Stimulated activated naive CD8-positive, alpha-beta T cell treated with anti-CD3 and anti-CD28 coated beads, Interleukin-15, Interleukin-2, amounts not matched to agents 100 ng/mL and 50 ng/mL, for 24 hours (primary cell): Measurements from ENCODE around the gene SLC16A13.

ENCODE experiments used
- H3K27ac Mint-ChIP-seq: one replicate; pipeline ENCODE4 v1.8.0; 2021; ENCODE audit warnings: mild to moderate bottlenecking, mixed read lengths
- H3K27me3 Mint-ChIP-seq: one replicate; pipeline ENCODE4 v1.8.0; 2021; ENCODE audit warnings: mixed read lengths
- H3K36me3 Mint-ChIP-seq: one replicate; pipeline ENCODE4 v1.8.0; 2021; ENCODE audit warnings: low read depth, mixed read lengths
- H3K4me1 Mint-ChIP-seq: one replicate; pipeline ENCODE4 v1.8.0; 2021; ENCODE audit warnings: low read depth, mixed read lengths
- H3K4me3 Mint-ChIP-seq: one replicate; pipeline ENCODE4 v1.8.0; 2021; ENCODE audit warnings: mild to moderate bottlenecking, mixed read lengths
- H3K9me3 Mint-ChIP-seq: one replicate; pipeline ENCODE4 v1.8.0; 2021; ENCODE audit warnings: mixed read lengths

SLC16A13 gene

DNA sequence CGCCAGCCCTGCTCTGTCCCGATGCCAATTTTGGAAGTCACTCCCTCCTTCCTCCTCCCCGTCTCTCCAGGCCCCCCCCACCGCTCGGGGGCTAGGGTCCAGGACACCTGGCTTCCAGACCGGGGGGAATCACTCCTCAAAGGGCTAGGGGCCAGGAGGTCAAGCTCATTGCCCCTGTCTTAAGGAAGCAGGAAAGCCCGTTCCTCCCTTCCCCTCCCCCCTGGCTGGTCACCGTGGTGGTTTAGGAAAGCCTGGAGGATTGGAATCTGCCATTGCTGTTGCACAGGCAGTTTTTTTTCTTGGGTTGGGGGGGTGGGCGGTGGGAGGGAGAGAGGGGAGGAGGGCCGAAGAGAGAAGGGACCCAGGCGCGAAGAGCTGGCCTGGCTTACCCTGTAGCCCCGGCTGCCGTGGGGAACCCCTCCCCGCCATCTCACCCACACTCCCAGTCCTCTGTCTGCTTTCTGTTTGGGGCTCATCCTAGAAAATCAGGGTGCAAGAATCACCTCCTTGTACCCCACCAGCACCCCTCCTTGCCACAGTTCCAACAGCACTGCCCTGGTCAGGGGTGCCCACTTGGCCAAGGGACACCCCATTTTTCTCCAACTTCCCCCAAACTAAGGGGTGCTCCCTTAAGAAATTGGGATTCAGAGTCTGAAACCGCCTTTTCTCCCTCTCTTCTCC, 15.8 kb upstream of the SLC16A13 start:
- Mint-ChIP-seq H3K4me3 (no peak overlapping the region), H3K4me1 (peaks cover 67% of the 10 kb centered on the region), H3K36me3 (peaks cover 12% of the 10 kb centered on the region), H3K27me3 (peaks cover 3% of the 10 kb centered on the region), H3K9me3 (no peaks in the 10 kb centered on the region), H3K27ac (no peak overlapping the region)

DNA sequence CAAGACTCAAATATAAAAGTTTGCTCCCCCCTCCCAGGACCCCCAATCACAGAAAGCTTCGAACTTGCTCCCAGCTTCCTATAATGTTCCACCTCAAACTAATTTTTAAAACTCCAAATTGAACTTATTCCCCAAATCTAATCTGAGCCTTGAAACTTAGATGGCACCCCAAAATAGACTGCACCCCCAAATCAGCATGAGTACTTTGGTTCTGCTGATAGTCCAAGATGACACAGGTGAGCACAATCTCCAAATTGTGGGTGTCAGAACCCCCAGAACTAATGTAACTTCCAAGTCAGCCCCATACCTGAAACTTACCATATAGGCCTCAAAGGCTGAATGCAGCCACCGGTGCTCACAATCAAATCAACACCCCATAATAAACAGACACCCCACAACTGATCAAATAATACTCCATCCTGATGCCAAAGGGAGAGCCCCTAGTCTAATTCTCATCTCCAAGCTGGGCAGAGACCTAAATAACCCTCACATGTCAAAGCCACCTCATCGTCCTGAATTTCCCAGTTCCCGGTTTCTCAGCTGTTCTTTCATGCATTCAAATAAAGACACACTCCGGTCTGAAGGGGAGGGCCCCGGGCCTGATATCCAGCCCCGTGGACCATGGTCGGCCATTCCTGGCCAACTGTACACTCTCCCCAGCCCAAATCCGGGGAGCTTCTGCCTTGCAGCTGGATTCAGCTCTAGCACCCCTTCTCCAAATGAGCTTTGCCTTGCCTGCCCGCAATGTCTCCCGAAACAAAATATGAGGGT, 14.7 kb upstream of the SLC16A13 start:
- peaks cover 3% of the 10 kb centered on the region for H3K27me3 Mint-ChIP-seq
- H3K9me3 Mint-ChIP-seq = no peaks in the 10 kb centered on the region
- H3K36me3 Mint-ChIP-seq = peaks cover 12% of the 10 kb centered on the region
- H3K4me3 Mint-ChIP-seq = no peak overlapping the region
- no peak overlapping the region for H3K27ac Mint-ChIP-seq
- peaks cover 56% of the 10 kb centered on the region for H3K4me1 Mint-ChIP-seq

DNA sequence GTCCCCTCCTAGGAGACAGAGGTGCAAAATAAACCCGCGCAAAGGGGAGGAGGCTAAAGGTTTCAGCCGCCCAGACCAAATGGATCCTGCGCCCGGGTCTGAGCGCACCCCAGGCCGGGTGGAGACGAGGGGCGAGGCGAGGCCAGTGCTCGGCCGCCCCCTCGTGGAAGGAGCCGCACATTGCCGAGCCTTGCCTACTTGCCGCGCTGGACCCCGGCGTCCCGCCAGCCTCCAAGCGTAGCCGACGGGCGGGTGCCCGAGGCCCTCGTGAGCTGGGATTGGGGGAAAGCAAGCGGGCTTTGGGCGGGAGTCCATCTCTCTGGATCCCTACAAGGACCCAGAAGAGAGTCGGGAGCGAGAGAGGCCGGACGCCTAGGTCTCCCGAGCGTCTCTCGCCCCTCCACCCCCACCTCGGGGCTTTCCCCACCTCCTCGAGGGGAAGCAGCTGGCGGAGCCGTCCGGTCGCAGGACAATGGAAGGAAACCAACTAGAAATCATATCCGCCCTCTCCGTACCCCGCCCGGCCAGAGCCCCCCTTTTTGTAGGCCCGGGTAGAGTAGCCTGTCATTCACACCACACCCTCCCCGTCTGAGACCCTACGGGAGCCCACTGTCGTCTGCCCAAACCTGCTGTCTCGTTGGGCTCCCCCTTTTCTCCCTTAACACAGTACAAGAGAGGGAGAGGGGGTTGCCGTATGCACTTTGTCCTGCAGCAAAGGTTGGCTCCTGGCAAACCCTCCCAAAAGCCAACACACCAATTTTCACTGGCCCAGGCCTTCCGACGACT, 13.6 kb upstream of the SLC16A13 start:
- H3K27ac Mint-ChIP-seq = peak overlapping the region; percentile 49

DNA sequence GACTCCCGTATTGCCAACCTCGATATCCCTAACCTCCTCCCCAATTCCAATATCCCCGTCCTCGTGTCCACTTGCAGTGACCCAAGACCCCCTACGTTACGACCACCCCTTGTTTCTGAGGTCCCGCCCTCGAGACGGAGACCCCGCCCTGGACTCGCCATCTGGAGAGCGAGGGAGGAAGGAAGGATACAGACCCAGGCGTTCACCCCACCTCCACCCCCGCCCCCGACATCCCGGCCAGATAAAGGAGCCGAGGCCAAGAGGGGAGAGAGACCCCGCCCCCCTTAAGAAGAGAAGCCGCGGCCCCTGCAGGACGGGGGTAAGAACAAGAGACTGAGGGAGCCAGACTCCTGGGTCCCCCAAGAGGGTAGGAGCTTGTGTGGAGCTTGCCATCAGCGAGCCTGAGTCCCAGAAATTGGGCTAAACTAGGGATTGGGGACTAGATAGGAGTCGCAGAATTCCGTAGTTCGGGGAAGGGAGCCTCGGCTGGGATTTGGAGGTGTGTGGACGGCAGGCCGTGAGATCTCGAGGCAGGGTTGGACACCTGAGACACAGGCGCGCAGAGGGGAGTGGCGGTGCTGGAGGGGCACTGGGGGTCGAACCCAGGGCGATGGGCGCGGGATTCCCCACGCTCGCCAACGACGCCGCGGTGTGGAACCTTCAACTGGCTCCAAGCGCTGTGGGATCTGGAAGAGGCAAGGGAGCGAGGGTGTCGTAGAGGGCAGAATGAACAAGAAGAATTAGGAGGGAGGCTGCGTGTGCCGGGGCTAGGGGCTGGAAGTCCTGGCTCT, 12.8 kb upstream of the SLC16A13 start, which contains the start of gene BCL6B:
BCL6B (plus strand) TSS at position 270 of the 791 bp plus-strand sequence. CDS start 622 bp downstream, outside the sequence.
- H3K9me3 Mint-ChIP-seq = no peaks in the 10 kb centered on the region
- H3K27me3 Mint-ChIP-seq = peaks cover 3% of the 10 kb centered on the region
- peak within 1 kb of the TSS; percentile 49 for H3K27ac Mint-ChIP-seq
- H3K4me1 Mint-ChIP-seq = peaks cover 37% of the 10 kb centered on the region
- peak within 1 kb of the TSS; percentile 65 for H3K4me3 Mint-ChIP-seq
- H3K36me3 Mint-ChIP-seq = peaks cover under 1% of the 10 kb centered on the region

More for the DNA sequence above, 13.6 kb upstream of the SLC16A13 start:
- peaks cover 8% of the 10 kb centered on the region for H3K36me3 Mint-ChIP-seq
- peak overlapping the region; percentile 59 for H3K4me3 Mint-ChIP-seq
- peaks cover 45% of the 10 kb centered on the region for H3K4me1 Mint-ChIP-seq
- H3K27me3 Mint-ChIP-seq = peaks cover 3% of the 10 kb centered on the region
- no peaks in the 10 kb centered on the region for H3K9me3 Mint-ChIP-seq

DNA sequence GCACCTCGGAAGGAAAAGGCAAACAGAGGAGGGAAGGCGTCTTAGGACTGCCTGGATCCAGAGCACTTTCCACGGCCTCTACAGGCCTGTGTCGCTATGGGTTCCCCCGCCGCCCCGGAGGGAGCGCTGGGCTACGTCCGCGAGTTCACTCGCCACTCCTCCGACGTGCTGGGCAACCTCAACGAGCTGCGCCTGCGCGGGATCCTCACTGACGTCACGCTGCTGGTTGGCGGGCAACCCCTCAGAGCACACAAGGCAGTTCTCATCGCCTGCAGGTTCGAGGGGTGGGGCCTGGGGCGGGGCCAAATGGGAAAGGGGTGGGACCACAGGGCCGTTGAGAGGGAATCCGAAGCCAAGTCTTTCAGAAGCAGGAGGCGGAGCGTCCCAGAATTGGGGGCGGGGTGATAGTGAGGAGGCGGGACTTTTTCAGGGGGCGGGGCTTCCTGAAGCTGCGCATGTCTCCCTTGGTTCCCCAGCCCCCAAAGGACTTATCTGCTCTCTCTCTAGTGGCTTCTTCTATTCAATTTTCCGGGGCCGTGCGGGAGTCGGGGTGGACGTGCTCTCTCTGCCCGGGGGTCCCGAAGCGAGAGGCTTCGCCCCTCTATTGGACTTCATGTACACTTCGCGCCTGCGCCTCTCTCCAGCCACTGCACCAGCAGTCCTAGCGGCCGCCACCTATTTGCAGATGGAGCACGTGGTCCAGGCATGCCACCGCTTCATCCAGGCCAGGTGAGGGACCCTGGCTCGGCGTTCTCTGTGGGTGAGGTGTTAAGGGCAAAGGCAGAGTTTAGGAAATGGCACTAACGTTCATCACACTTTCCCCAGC, 12.0 kb upstream of the SLC16A13 start:
- peak overlapping the region; percentile 45 for H3K27ac Mint-ChIP-seq
- no peaks in the 10 kb centered on the region for H3K9me3 Mint-ChIP-seq
- peak overlapping the region; percentile 65 for H3K4me3 Mint-ChIP-seq
- peaks cover 3% of the 10 kb centered on the region for H3K27me3 Mint-ChIP-seq
- peaks cover 32% of the 10 kb centered on the region for H3K4me1 Mint-ChIP-seq
- no peaks in the 10 kb centered on the region for H3K36me3 Mint-ChIP-seq

DNA sequence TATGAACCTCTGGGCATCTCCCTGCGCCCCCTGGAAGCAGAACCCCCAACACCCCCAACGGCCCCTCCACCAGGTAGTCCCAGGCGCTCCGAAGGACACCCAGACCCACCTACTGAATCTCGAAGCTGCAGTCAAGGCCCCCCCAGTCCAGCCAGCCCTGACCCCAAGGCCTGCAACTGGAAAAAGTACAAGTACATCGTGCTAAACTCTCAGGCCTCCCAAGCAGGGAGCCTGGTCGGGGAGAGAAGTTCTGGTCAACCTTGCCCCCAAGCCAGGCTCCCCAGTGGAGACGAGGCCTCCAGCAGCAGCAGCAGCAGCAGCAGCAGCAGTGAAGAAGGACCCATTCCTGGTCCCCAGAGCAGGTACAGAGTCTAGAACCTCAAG, 11.4 kb upstream of the SLC16A13 start:
- Mint-ChIP-seq H3K4me1 (peaks cover 36% of the 10 kb centered on the region), H3K27ac (no peak overlapping the region), H3K4me3 (no peak overlapping the region)

DNA sequence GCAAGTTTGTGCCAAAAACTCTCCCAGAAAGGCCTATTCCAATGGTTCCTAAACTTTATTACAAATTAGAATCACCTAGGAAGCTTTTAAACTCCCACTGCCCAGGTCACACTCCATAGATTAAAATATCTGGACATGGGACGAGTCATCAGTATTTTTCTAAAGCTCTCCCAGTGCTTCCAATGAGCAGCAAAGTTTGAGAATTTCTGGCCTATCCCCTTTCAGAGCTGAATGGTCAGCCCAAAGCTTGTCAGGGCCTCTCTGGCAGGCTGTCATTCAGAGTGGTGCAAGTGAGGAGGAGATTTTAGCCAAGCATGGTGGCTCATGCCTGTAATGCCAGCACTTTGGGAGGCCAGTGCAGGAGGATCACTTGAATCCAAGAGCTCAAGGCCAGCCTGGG, 10.6 kb upstream of the SLC16A13 start:
- no peaks in the 10 kb centered on the region for H3K36me3 Mint-ChIP-seq
- H3K9me3 Mint-ChIP-seq = no peaks in the 10 kb centered on the region
- H3K27ac Mint-ChIP-seq = peak overlapping the region; percentile 29
- H3K4me3 Mint-ChIP-seq = no peak overlapping the region
- H3K4me1 Mint-ChIP-seq = peaks cover 45% of the 10 kb centered on the region
- H3K27me3 Mint-ChIP-seq = peaks cover 3% of the 10 kb centered on the region

More for the DNA sequence above, 11.4 kb upstream of the SLC16A13 start:
- H3K36me3 Mint-ChIP-seq = no peaks in the 10 kb centered on the region
- H3K9me3 Mint-ChIP-seq = no peaks in the 10 kb centered on the region
- H3K27me3 Mint-ChIP-seq = peaks cover 3% of the 10 kb centered on the region

DNA sequence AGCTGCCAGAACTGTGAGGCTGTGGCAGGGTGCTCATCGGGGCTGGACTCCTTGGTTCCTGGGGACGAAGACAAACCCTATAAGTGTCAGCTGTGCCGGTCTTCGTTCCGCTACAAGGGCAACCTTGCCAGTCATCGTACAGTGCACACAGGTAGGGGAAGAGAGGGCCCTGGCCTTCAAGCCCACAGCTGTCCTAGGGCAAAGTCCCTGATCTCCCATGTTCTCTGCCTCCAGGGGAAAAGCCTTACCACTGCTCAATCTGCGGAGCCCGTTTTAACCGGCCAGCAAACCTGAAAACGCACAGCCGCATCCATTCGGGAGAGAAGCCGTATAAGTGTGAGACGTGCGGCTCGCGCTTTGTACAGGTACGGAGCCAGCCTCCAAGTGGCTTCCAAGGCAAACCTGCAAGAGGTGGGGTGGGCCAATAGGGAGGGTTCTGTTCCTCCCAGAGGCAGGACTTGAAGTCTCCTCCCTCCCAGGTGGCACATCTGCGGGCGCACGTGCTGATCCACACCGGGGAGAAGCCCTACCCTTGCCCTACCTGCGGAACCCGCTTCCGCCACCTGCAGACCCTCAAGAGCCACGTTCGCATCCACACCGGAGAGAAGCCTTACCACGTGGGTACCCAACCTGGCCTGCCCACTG, 9.2 kb upstream of the SLC16A13 start:
- H3K36me3 Mint-ChIP-seq = no peaks in the 10 kb centered on the region
- no peaks in the 10 kb centered on the region for H3K9me3 Mint-ChIP-seq
- H3K4me3 Mint-ChIP-seq = no peak overlapping the region
- no peak overlapping the region for H3K27ac Mint-ChIP-seq
- peaks cover 3% of the 10 kb centered on the region for H3K27me3 Mint-ChIP-seq
- peaks cover 49% of the 10 kb centered on the region for H3K4me1 Mint-ChIP-seq

DNA sequence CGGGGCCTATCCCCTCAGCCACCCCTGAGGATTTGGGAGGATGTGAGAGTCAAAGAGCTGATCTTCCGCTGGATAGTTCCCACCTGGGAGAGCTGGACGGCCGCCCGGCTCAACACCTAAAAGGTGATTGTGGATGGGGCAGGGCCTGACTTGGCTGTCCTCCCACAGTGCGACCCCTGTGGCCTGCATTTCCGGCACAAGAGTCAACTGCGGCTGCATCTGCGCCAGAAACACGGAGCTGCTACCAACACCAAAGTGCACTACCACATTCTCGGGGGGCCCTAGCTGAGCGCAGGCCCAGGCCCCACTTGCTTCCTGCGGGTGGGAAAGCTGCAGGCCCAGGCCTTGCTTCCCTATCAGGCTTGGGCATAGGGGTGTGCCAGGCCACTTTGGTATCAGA, 8.5 kb upstream of the SLC16A13 start:
- Mint-ChIP-seq H3K27ac (no peak overlapping the region), H3K27me3 (peaks cover 3% of the 10 kb centered on the region), H3K36me3 (no peaks in the 10 kb centered on the region), H3K4me3 (no peak overlapping the region), H3K4me1 (peaks cover 49% of the 10 kb centered on the region), H3K9me3 (no peaks in the 10 kb centered on the region)

DNA sequence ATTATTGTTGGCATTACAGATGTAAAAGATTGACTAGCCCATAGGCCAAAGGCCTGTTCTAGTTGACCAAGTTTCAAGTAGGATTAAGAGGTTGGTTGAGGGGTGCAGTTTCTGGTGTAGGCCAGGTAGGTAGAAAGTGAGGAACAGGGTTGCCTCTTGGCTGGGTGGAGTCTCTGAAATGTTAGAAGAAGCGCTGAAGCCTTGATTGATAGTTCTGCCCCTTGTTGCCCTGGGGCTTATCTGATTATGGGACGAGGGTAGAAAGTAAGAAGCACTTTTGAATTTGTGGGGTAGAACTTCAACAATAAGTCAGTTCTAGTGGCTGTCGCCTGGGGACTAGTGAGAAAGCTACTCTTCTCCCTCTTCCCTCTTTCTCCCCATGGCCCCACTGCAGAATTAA, 6.7 kb upstream of the SLC16A13 start:
- Mint-ChIP-seq H3K36me3 (no peaks in the 10 kb centered on the region), H3K4me3 (no peak overlapping the region), H3K9me3 (no peaks in the 10 kb centered on the region), H3K27ac (no peak overlapping the region), H3K27me3 (no peaks in the 10 kb centered on the region), H3K4me1 (peaks cover 52% of the 10 kb centered on the region)

DNA sequence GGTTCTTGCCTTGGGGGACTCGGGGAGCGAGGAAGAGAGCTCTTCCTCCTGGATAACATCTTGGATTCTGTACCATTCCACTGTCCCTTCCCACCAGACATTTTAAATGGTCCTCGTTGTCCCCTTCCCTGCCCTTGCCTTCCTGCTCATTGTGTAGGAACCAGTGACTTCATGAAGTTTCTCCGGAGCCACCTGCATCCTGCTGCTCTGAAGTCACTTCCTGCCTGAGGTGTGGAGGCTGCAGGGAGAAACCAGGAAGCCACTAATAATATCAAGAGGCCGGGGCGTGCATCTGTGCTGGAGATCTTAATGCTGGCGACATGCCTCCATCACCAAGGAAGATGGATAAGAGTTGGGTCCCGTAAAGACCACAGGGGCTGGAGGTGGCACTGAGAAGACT, 6.2 kb upstream of the SLC16A13 start:
- H3K9me3 Mint-ChIP-seq = no peaks in the 10 kb centered on the region
- H3K36me3 Mint-ChIP-seq = no peaks in the 10 kb centered on the region
- peak overlapping the region; percentile 82 for H3K27ac Mint-ChIP-seq
- H3K4me3 Mint-ChIP-seq = peak overlapping the region; percentile 69
- no peaks in the 10 kb centered on the region for H3K27me3 Mint-ChIP-seq
- peaks cover 55% of the 10 kb centered on the region for H3K4me1 Mint-ChIP-seq

DNA sequence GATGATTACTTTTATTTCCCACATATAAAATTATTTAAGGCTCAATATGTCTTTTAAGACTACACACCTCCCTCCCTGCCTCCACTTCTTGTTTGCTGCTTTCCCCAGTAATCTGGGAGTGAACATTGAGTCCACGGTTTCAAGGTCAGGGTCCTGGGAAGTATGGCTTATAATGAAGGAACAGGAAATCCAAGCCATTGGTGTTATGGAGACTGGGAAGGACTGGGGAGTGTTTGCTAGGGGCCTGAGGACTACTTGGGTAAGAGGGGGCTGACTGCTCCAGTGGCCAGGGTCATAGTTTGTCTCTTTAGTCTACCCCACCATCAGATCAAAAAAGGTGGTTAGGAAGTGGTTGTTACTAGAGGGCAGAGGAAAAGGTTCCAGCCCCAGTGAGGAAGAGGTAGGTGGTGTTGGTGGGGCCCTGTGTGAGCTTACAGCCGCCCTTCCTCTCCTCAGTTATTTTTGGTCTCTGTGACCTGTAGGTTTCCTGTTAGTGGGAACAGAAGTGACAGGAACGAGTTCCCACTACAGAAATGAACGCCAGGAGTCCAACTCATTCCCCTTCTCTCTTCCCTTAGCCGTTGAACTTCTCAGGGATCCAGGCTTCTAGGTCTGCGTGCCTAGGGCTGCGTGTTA, 742 bp upstream of the SLC16A13 start:
- Mint-ChIP-seq H3K4me3 (peak overlapping the region; percentile 90), H3K27ac (peak overlapping the region; percentile 95), H3K9me3 (no peaks in the 10 kb centered on the region), H3K36me3 (no peaks in the 10 kb centered on the region), H3K4me1 (peaks cover 62% of the 10 kb centered on the region), H3K27me3 (no peaks in the 10 kb centered on the region)
